ENCODE data around the gene RAD51.

The RAD51 gene

DNA sequence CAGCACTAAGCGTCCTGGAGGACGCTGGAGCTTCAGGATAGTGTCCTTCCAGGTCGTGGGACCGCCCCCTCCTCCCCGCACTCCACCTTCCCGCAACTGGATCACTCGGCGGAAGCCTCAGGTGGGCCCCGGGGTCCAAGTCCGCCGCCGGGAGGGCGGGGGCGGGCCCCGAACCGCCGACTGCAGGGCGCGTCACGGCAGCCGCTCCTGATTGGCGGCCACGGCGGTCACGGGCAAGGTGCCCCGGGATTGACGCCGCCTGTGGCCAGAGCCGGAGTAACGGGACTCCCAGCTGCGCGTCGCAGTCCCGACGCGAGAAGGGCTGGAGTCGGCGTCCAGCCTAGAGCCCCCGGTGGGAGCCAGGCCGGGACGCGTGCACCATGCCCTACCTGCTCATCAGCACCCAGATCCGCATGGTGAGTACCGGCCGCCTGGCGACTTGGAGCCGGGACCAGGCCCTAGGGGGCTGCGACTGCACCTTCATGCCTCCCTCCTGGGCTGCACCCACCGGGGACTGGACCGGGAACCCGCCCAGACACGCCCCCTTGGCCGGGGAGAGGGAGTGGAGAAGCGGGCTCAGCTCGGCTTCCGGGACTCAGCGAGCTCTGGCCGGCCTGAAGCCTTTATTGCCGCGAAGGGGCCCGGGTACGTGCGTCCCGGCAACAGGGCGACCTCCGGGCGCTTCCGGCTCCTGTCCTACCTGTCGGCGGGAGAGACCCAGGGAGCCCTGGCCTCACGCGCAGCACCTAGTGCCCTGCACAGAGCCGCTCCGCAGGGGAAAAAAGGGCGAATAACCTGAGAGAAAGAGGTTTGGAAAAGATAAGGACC is 69.0 kb downstream of the RAD51 start, which contains the start of gene GCHFR:
TSS of gene GCHFR (plus strand) at position 268 of the 828 bp plus-strand sequence. CDS start at position 381, 113 bp downstream.
- DNase-seq, result no peak

DNA sequence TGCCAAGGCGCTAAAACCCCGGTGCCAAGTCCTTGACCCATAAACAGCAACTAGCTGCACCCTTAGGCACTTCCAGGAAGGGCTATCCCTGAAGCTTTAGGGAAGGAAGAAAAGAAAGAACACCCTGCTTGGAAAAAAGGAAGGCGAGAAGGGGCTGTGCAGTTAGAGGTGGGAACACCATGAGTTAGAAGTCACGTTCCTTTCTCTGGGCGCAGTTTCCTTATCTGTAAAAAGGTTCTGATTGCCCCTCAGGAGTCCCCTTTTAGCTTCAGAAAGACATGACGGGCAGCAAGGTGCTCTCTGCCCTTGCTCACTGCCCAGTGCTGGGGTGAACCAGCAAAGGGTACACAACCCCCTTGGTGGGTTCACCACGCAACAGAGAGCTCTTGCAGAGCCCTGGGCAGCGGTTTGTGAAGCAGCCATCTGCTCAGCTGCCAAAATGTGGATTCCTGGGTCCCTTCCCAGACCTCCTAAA is 69.7 kb downstream of the RAD51 start:
- no peak for DNase-seq

DNA sequence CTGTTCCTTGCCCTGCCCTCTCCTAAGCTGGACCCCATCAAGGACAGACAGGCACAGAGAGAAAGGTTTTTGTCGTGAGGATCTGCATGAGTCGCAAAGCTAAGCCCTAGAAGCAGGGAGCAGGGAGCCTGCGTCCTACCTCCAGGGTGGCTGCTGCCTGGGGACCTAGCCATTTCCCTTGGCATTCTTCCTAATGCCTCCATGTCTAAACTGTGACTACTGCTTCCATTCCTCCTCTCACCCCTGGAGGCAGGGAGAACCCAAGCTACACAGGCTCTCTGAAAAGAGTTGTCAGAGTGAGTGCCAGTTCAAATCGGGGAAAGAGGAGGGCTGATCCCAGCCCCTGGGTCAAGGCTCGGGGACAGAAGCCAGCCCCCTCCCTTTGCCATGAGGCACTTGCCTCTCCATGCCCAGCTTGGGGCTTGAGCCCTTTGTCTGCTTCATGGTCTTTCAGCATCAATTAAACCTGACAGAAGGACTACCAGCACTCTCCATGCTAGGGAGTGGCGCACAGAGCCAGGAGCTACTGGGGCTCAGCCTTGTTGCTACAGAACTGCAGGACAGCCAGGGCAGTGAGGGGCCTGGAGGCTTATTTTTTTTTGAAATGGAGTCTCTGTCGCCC is 71.3 kb downstream of the RAD51 start:
- no peak for DNase-seq

DNA sequence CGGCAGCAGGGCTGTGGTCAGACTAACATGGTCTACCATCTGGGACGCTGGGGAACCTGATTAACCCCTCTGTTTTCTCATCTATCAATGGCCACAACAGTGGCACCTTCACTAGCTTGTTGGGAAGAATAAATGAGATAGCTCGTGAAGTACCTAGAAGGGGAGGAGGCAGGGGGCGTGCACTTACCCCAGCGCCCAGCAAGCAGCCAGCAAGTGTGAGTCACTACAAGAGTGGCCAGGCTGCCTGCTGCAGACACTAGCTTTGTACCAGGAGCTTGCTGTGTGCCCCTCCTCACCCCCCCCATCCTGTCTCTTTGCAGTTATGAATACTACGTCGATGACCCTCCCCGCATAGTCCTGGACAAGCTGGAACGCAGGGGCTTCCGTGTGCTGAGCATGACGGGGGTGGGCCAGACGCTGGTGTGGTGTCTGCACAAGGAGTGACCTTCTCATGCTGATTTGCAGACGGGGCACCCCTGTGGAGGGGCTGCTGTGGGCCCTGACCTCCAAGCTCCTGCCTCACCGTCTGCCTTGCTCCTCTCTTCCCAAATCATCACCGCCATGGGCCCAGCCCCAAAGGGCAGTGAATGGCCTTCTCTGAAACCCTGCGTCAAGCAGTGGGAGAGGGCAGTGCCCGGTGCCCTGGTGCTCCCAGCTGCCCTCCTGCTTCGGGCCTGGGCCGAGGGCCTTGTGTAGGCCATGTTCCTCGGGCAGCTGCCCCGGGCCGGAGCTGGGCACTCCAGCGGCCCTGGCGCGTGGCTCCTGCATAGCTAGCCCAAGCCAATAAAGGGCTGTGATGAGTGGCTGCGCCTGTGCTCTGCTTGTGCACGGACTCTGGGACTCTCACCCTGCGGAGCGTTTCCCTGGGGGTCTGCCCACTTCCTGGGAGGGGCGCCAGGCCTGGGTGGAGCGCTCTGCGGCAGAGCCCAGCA is 72.2 kb downstream of the RAD51 start:
- DNase-seq, result no peak

DNA sequence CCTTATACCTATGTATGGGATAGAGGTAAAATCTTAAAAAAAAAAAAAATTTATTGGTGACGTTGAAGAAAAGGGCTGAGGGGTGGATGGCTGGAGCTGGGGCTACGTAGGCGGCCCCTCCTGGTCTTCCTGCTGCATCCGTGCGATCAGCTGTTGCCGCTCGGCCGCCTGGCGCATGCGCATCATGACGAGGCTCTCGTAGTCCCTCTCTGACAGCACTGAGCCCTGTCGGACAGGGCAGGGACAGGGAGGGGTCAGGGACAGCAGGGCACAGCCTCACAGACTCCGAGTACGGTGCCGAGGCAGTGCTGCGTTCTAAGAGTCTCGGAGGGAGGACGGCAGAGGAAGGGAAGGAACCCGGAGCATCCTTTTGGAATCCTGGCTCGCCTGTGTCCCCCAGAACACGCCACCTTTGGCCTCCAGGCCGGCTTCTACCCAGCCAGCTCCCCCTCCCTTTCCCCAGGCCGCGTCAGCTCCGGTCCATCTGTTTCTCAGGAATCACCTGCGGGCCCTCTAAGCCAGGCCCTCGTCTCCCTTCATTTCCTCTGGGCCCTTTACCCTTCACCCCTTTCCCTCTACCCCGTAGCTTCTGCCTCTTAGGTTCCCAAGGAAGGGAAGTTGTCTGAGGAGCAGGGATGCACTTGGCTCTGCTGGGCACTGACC is 73.0 kb downstream of the RAD51 start:
- DNase-seq, result no peak

DNA sequence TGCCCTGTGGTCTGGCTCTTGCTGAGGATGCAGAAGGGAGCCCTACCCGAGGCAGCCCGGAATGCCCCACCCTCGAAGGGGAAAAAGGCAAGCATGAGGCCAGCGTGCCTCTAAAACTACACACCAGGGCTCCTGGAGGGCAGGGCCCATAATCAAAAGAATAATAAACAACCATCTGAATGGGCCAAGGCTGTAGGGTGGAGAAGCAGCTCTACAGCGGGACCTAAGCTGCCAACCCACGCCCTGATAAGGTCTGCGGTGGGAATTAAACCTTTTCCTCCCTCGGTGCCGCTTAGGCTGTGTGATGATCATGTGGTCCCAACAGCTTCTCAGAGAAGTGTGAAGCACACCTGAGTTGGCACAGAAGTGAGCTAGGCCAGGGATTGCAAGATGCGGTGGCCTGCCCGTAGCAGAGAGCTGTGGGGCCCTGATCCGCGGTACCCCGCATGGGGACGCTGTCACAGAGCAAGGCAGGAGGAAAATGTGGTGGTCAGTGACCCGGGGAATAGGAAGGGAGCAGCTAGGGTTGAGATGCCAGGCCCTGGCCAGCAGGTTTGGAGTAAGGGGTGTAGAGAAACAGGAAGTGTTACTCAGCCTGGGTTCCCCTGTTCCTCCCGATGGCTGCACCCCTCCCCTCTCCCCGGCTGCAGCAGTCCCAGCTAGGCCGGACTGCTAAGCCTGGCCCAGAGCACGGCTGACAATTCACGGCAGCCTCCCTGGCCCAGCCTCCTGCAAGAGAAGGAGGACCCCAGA is 73.7 kb downstream of the RAD51 start:
- no peak for DNase-seq

DNA sequence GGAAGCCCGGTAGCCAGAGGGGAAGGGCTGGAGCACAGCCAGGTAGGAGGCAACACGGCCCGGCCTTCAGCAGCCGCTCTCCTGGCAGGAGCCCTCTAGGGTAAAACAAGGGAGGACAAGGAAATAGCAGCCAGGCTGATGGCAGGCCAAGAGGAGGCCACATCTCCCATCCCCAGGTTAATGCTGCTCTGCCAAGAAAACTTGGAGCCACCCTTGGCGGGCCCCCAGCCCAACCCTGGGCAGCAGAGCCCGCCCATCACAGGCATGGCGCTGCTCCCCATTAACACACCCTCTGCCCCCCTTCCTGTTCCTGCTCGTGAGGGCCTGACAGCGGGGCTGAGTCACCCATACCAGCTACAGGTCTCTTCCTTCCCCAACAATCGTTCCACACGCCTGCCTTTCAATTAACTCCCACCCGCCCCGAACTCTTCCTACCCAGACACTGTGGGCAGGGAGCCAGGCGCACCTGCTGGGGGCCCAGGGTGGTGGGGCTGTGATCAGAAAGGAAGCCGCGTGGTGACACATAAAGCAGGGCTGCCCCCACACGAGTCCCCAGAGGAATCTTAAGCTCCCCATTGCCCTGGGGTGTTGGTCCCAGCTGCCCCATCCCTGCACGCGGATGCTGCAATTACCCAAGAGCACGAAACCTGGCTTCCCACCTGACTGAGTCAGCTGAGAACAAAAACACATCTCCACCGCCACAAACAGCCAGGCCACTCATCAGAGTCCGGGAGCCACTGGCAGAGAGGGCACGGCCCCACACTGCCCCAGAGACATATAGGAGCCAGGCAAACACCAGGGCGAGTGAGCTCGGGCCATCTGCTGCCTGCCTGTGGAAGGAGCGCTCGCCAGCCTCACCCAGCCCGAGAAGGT is 74.5 kb downstream of the RAD51 start, which contains the start of gene C15orf62:
TSS of gene C15orf62 (plus strand) at position 707 of the 873 bp plus-strand sequence. CDS start 516 bp downstream, outside the sequence.
- peak; percentile 71 for DNase-seq

DNA sequence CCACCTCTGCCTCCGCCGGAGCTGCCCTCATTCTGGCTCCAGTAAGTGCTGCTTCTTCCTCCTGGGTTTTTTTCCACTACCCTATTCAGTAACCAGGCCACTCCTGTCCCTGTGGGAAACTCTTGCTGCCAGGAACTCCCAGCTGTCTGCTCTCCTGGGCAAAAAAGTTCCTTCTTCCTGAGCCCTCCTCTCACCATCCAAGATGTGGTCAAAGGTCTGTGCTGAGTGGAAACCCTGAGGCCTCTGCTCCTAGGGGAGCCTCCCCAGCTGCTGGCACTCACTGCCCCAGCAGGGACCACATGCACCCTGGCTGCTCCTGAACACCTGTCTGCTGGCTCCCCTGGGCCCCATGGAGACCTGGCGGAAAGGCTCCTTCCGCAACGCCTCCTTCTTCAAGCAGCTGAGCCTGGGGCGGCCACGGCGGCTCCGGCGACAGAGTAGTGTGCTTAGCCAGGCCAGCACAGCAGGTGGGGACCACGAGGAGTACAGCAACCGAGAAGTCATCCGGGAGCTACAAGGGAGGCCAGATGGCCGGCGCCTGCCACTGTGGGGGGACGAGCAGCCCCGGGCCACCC is 75.3 kb downstream of the RAD51 start:
- no peak for DNase-seq

DNA sequence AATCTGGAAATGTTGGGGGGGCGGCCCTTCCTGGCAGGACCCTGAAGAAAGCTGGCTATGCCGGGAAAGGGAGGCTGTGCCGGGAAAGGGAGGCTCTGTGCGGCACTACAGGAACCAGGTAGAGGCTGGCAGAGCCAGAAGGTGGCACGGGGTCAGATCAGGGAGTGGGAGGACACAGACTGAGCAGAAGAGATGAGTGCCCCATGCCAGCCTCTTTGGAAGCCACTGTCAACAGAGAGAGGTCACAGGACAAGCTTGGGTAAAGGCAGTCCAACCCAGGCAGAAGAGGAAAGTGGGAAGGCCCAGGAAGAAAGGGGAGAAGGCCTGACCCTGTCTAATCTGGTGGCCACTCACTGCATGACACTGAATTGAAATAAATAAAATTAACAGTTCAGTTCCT is 76.3 kb downstream of the RAD51 start:
- DNase-seq, result no peak

DNA sequence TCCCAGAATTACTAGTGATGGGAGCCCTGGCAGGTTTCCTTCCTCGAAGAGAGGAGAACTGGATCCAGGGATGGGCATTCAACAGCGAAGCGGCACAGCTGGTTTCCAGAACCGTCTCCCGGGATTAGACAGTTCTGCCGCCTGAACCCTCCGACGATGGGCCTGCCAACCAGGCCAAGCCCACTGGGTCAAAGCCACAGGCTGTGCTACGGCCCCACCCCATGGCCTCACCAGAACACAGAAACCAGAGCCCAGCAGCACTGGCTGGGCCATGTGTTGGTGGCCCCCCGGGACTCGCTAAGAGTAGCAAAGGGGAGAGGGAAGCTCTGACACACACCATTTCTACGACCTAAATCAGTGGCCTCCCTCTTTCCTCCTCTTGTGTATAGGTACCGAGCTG is 77.0 kb downstream of the RAD51 start:
- no peak for DNase-seq

DNA sequence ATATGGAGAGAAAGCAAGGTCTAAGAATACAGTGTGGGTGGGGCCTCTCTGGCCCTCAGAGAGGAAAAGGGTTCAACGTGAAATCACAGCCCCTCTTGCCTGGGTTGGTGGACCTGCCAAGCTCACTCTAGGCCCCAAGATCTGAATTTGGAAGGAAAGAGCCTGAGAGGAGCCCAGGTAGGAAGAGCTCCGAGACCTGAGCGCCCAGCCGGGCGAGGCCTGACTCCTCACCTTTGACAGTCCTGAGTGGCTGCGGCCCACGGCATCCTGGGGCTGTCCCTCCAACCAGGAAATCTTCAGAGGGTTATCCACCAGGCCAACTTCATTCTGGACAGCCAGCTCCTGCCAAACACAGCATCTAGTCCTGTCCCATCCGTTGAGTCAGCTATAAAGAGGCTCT is 78.5 kb downstream of the RAD51 start:
- DNase-seq, result no peak

DNA sequence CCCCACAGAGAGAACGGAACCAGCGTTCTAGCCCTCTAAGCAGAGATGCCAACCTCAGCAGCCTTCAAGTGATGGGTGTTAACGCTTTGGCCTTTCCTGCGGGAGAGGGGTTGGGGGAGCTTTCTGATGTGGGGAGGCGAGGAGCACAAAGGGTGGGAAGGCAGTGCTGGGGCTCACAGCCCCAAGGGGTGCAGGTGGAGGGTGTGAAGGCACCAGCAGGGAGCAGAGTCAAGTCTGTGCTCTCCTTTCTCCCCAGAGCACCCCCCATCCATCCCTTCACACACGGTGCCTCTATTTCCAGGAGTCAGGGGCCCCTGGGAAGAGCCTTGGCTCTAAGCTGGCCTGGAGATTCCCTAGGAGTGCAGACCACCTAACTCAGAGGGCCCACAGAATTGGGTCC is 78.9 kb downstream of the RAD51 start:
- no peak for DNase-seq

DNA sequence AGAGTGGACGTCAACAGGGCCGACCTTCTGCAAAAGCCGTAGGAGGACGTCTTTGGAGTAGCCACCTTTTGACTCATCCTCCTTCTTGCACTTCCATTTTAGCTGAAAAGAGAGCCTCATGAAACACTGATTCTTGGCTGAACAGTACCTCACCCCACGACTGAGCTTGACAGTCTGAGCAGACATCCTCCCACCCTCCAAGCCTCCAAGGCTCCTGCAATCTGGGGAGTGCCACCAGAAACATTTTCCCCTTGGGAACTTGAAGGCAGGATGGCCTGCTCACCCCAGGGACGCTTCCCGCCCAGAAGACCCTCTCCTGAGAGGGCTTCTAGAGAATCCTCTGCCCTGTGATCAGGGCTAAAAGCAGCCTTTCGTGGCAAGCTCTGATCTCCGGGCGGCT is 80.0 kb downstream of the RAD51 start:
- DNase-seq, result no peak

DNA sequence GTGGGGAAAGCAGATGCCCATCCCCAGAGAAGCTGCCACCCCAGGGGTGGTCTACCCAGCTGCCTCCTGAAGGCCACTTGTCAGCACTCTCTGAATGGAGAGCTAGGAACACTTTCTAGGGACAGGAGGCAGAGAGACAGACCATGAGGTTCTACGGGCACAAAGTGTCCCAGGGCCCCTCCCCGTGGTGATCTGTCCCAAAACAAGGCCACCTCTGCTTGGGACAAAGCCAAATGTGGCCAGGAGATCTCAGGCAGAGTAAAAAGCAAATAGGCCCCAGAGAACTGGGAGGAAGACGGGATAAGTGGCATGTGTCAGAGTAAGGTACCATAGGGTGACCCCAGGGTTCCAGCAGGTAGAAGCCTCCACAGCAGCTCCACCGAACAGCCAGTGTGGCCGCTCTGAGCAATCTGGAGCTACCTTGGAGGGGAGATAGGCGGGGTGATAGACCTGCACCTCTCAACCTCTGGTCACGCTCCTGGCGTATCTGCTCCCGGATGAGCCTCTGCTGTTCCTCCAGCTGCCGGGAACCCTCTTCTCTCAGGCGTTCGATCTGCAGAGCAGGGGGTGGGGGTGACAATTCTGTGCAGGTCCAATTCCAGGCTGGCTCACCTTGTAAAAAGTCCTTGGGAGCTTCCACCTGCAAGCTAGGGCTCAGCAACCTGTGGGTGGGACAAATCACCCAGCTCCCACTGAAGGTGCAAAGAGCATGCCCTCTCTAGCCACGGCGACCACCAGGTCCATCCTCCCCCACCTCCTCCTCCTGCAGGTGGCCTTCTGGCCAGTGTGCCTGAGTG is 81.0 kb downstream of the RAD51 start:
- DNase-seq, result no peak

DNA sequence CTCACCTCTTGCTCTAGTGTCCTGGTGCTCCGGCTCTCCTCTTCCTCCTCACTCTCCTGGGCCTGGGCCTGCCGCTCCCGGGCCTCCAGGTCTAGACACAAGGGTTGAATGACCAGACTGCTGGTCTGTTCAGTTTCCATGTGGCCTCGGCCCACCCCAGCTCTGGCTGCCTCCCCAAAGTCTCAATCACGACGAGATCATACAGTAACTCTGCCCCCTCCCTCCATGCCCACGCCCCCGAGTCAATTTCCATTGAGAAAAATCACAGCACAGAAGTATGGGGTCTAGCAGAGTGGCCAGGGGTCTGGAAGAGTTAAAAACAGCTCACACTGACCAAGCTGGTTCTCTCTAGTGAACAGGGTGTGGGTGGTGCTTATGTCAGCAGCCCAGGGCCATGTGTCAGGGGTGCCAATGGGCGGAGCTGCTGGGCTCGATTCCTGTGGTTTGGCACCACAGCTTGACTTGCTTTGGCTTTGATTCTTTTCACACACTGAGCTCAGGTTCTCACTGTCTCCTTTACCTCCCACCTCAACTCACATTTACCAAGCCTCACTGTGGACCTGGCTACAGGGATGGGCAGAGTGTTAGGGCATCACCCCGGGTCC is 81.7 kb downstream of the RAD51 start:
- no peak for DNase-seq

All from activated T-cell treated with anti-CD3 and anti-CD28 coated beads for 4 hours (primary cell).